ENCODE data around the gene COL1A1. TPM values are rescaled to one million over a fixed set of nuclear protein-coding genes. Genes with fewer than 3 reads are reported as not detected.

Gene COL1A1
- total and polyA plus RNA-seq, 8 donors: 9.0 to 875 (median 20.9) TPM

DNA sequence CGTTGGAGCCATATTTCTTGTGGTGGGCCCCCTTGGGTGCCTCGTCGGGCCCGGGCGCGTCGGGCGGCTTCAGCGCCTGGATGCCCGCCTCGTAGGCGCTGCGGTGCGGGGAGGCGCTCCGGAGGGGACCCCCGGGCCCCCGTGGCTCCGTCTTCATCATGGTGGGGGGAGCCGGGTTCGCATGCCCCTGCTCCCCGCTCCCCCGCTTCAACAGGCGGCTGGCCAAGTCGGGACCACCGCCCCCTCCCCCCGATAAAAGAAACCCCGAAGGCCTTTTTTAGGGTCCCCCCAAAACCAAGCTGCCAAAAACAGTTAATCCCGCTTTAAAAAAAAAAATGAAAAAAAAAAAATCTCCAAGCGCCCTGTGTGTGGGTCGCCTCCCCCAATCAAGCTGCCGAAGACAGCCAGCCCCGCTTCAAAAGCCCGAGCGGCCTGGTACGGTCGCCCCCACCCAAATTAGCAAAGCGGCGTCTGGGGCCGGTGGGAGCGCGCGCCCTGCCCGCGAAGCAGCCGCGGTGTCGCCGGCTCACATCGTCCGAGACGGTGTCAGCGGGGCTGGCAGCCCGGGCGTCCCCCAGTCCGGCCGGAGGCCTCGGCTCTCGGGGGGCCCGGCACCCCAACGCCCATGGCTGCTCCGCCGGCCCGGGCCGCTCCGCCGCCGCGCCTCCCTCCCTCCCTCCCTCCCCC lies 50.9 kb downstream of the COL1A1 start, which contains the start of gene PPP1R9B:
Gene PPP1R9B (minus strand): TSS at position 324 of the 687 bp plus-strand sequence. CDS start 164 bp downstream, at position 160.
- FAIRE-seq: no peak
- DNase-seq: peak in 3 of 6 donors; percentile 48 to 69 (median 52)
- Histone ChIP-seq H3K36me3 (no peaks in the 10 kb centered on the region), H3K27ac (peak within 1 kb of the TSS; percentile 53 to 86 (median 78)), H3K4me3 (peak within 1 kb of the TSS; percentile 70 to 93 (median 80)), H3K4me1 (peaks cover 10 to 16% (median 16%) of the 10 kb centered on the region in 3 donors), H3K9me3 (no peaks in the 10 kb centered on the region), H3K27me3 (no peaks in the 10 kb centered on the region)
- TF ChIP-seq CTCF (IDR thresholded peaks at IDR 0.05): no peak
- 0 to 1% methylated on average over 49 to 69 of the region's 69 CpGs for WGBS, 2 donors
- intact Hi-C loops (cut with DNase I): no loop called here
- peak in 2 of 4 donors; percentile 1 to 7 for ATAC-seq

DNA sequence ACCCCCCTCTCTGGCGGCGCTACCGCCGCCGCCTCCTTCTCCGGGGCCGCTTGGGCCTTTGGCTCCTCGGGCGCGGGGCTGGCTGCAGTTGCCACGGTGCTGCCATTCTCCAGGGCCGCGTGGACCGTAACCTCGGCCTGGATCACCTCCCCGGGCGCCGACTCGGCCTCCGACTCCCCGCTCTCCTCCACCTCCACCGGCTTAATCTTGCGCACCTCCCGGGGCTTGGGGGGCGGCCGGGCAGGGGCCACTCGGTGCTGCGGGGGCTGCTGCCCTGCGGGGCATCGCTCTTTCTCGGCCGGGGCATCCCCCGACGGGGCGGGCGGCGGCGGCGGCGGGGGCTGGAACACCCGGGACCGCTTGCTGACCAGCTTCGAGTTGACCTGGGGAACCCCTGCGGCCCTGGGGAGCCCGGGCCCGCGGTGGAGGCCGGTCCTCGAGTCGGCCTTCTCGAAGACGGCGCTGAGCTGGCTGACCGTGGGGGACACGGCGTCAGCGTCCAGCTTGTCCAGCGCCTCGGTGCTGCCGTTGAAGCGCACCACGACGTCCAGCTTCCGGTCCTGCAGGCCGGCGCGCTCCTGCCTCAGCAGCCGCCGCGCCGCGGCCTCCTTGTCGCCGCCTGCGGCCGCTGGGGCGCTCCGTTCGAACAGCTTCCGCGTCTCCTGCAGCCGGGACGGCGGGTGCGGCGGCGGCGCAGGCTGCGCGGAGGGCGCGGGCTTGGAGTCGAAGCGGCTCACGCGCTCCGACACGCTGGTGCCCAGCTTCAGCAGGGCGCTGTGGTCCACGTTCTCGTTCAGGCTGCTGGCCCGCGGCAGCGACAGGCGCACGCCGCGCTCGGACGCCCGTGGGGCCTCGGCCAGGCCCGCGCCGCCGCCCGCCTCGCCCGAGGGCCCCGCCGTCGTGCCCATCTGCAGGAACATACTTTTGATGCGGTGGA lies 51.7 kb downstream of the COL1A1 start:
- no peaks in the 10 kb centered on the region for H3K36me3 ChIP-seq
- TF ChIP-seq CTCF (IDR thresholded peaks at IDR 0.05): no peak
- peak; percentile 5 to 56 (median 18) for ATAC-seq
- 1% methylated on average over 83 to 123 of the region's 123 CpGs for WGBS, 2 donors
- peak overlapping the region; percentile 70 to 93 (median 80) for H3K4me3 ChIP-seq
- DNase-seq: peak; percentile 54 to 90 (median 72)
- no peaks in the 10 kb centered on the region for H3K9me3 ChIP-seq
- no peaks in the 10 kb centered on the region for H3K27me3 ChIP-seq
- intact Hi-C loops (cut with DNase I): no loop called here
- FAIRE-seq: no peak
- H3K4me1 ChIP-seq: peaks cover 10 to 16% (median 16%) of the 10 kb centered on the region in 3 donors
- H3K27ac ChIP-seq: peak overlapping the region; percentile 31 to 86 (median 78)

DNA sequence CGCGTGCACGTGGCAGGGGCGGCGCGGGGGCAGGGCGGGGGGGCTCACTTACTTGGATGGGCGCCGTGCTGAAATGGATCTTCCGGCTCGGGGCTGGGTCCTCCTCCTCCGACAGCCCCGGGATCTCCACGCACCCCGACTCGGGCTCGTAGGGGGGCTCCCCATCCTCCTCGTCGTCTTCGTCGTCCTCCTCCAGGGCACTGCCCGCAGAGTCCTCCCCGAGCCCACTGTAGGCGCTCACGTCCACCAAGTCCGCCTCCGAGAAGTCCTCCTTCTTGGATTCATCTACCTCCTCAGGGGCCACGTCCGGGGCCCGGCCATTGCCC lies 52.4 kb downstream of the COL1A1 start:
- H3K4me1 ChIP-seq: peaks cover 10 to 16% (median 15%) of the 10 kb centered on the region in 3 donors
- WGBS, 2 donors: 0 to 1% methylated on average over 22 to 29 of the region's 30 CpGs
- H3K27me3 ChIP-seq: no peaks in the 10 kb centered on the region
- peak overlapping the region in 3 of 4 donors; percentile 22 to 86 (median 85) for H3K27ac ChIP-seq
- peaks cover 0 to 1% (median 0%) of the 10 kb centered on the region in 3 donors for H3K36me3 ChIP-seq
- TF ChIP-seq CTCF (IDR thresholded peaks at IDR 0.05): no peak
- DNase-seq: no peak
- no peaks in the 10 kb centered on the region for H3K9me3 ChIP-seq
- no peak for FAIRE-seq
- ATAC-seq: no peak
- intact Hi-C loops (cut with DNase I): no loop called here
- H3K4me3 ChIP-seq: peak overlapping the region; percentile 70 to 93 (median 80)

GRCh38 chr17:50148226-50149090 lies 53.0 kb downstream of the COL1A1 start:
- intact Hi-C loops (cut with DNase I): no loop called here
- TF ChIP-seq CTCF (IDR thresholded peaks at IDR 0.05): no peak
- FAIRE-seq: no peak

More at GRCh38 chr17:50148226-50149090, 53.0 kb downstream of the COL1A1 start:
- Histone ChIP-seq H3K4me3 (peak overlapping the region; percentile 70 to 93 (median 80)), H3K9me3 (no peaks in the 10 kb centered on the region), H3K4me1 (peaks cover 10 to 16% (median 10%) of the 10 kb centered on the region in 3 donors), H3K27me3 (no peaks in the 10 kb centered on the region), H3K27ac (peak overlapping the region in 3 of 4 donors; percentile 22 to 86 (median 85)), H3K36me3 (peaks cover 0 to 7% (median 0%) of the 10 kb centered on the region in 3 donors)
- ATAC-seq (peak; percentile 28 to 45 (median 37)), DNase-seq (peak; percentile 83 to 87 (median 84))
- 3 to 4% methylated on average over 20 to 24 of the region's 25 CpGs for WGBS, 2 donors

All from pancreas (tissue), 10 donors.